Liver (tissue), 3 donors: Measurements from ENCODE around the gene DNAJB13.

Experiments
- CTCF ChIP-seq: fragments of 150-350 bp; IDR thresholded peaks from 2 replicates; pipeline ENCODE4 v1.5.1; 2017; ENCODE audit warnings: improper control_type of control experiment, low read depth, low read length; ENCODE audit not compliant: missing input control
- GABPA ChIP-seq, 2 donors: IDR thresholded peaks in 1 of 2; conservative IDR thresholded peaks in 1 of 2; 2 replicates each; pipeline ENCODE4 v1.6.1; 2016; ENCODE audit warnings: antibody characterized with exemption in 2 of 2, mild to moderate bottlenecking in 1 of 2, moderate library complexity in 1 of 2
- SP1 ChIP-seq: IDR thresholded peaks from 2 replicates; pipeline ENCODE4 v1.6.1; 2018; ENCODE audit warnings: antibody characterized with exemption, mild to moderate bottlenecking
- TAF1 ChIP-seq: conservative IDR thresholded peaks from 2 replicates; pipeline ENCODE4 v1.6.1; 2016; ENCODE audit warnings: antibody characterized with exemption, mild to moderate bottlenecking
- YY1 ChIP-seq: IDR thresholded peaks from 2 replicates; pipeline ENCODE4 v1.6.1; 2016; ENCODE audit warnings: antibody characterized with exemption, mild to moderate bottlenecking
- donor health status: healthy.
- donor health status: healthy.

- TF ChIP-seq TAF1 (no peak), CTCF (no peak), SP1 (no peak), GABPA (IDR thresholded peaks at IDR 0.05 in 1 of 2, conservative IDR thresholded peaks at IDR 0.05 in 1 of 2) (no peak), YY1 (no peak)
Observed at GRCh38 chr11:73982595-73982989, 31.8 kb downstream of the DNAJB13 start, which contains the start of gene UCP2.
